Kidney (tissue), 14 donors: ENCODE measurements around the gene PRPF8. TPM values are rescaled to one million over a fixed set of nuclear protein-coding genes. Genes with fewer than 3 reads are reported as not detected.
A peak's percentile ranks its signal among the peaks of the same experiment; 100 is the strongest.

Experiments used
- DNase-seq, 5 donors: peaks; one replicate each; pipeline ENCODE4 v3.0.0-alpha.2; 2013 to 2020
- FAIRE-seq: peaks from 2 replicates; lab custom pipeline; 2012; peaks lifted over from hg19 to GRCh38; lab: Jason Lieb, UNC
- H3K27ac ChIP-seq, 2 donors: one replicate each; pipeline ENCODE4 v1.7.0; 2013; ENCODE audit warnings: low read depth in 2 of 2, low read length in 2 of 2, inconsistent platforms in 1 of 2
- H3K27me3 ChIP-seq: one replicate; pipeline ENCODE4 v1.7.1; 2013; ENCODE audit warnings: low read length, inconsistent platforms; ENCODE audit not compliant: control insufficient read depth, insufficient read depth
- H3K36me3 ChIP-seq, 3 donors: one replicate each; pipeline versions ENCODE4 v1.7.0 to v1.7.1; 2013; ENCODE audit warnings: low read length in 3 of 3, control low read depth in 1 of 3, inconsistent platforms in 1 of 3; ENCODE audit not compliant: insufficient read depth in 3 of 3, control insufficient read depth in 2 of 3
- H3K4me1 ChIP-seq, 3 donors: one replicate each; pipeline versions ENCODE4 v1.7.0 to v1.7.1; 2013; ENCODE audit warnings: low read length in 3 of 3, inconsistent platforms in 1 of 3, low read depth in 1 of 3; ENCODE audit not compliant: control insufficient read depth in 2 of 3, insufficient read depth in 2 of 3
- H3K4me3 ChIP-seq, 3 donors: one replicate each; pipeline versions ENCODE4 v1.7.0 to v1.8.1; 2013; ENCODE audit warnings: low read length in 3 of 3, control low read depth in 1 of 3, inconsistent platforms in 1 of 3
- H3K9ac ChIP-seq, 3 donors: one replicate each; pipeline versions ENCODE4 v1.7.0 to v1.7.1; 2013; ENCODE audit warnings: low read length in 3 of 3, control low read depth in 1 of 3, inconsistent platforms in 1 of 3
- H3K9me3 ChIP-seq, 3 donors: one replicate each; pipeline versions ENCODE4 v1.7.0 to v1.7.1; 2013; ENCODE audit warnings: low read length in 3 of 3, control low read depth in 1 of 3, inconsistent platforms in 1 of 3; ENCODE audit not compliant: control insufficient read depth in 2 of 3, insufficient read depth in 1 of 3
- CTCF ChIP-seq: IDR thresholded peaks from 3 replicates; pipeline ENCODE4 v1.5.1; 2012; ENCODE audit warnings: mild to moderate bottlenecking, moderate library complexity, borderline replicate concordance; ENCODE audit not compliant: insufficient read depth; ENCODE audit errors: extremely low read depth
- intact Hi-C: fragments of 100-400 bp; cut with DNase I; formaldehyde crosslinking; loops from one replicate; pipeline ENCODE4 v1.11.1; 2022
- polyA plus RNA-seq: library from polyadenylated mRNA; stranded (reverse); fragments of 350-450 nt; fragmentation: Illumina TruSeq; extraction: RNeasy Lipid Tissue Mini Kit (QIAGEN cat#74804); gene quantifications from one replicate; pipeline ENCODE4 v1.2.3, GENCODE V29; 2014; ENCODE audit warnings: low read depth, low replicate concordance; ENCODE audit not compliant: insufficient read depth
- total RNA-seq: library from RNA; stranded (reverse); fragmentation: NEBNext Ultra II Directional; extraction: Animal tissue kit (Norgen Biotek cat#: 25700); gene quantifications from one replicate; pipeline ENCODE4 v1.2.1, GENCODE V29; 2021
- donor health status: control.
- donor health status: control.
- donor health status: control.
- donor health status: control.
- donor health status: control.
- donor health status: DM: yes; HTN: yes; CAD: no.
- donor health status: Normal renal cell carcinoma (clear cell type).

PRPF8 gene
- total and polyA plus RNA-seq, 2 donors from 2014 or later: 181 to 236 TPM

GRCh38 chr17:1732241-1732832, 47.7 kb upstream of the PRPF8 start:
- intact Hi-C loops: no loop called here
- H3K9ac ChIP-seq: no peak overlapping the region
- TF ChIP-seq CTCF: no peak
- DNase-seq (no peak), FAIRE-seq (no peak)
- peaks cover 0 to 3% (median 3%) of the 10 kb centered on the region in 3 donors for H3K36me3 ChIP-seq
- H3K27ac ChIP-seq: no peak overlapping the region
- no peak overlapping the region for H3K4me3 ChIP-seq
- H3K9me3 ChIP-seq: no peaks in the 10 kb centered on the region
- H3K4me1 ChIP-seq: peaks cover 3 to 32% (median 6%) of the 10 kb centered on the region in 3 donors
- H3K27me3 ChIP-seq: no peaks in the 10 kb centered on the region

GRCh38 chr17:1731194-1731506, 46.5 kb upstream of the PRPF8 start:
- no peaks in the 10 kb centered on the region for H3K27me3 ChIP-seq
- intact Hi-C loops: no loop called here
- H3K4me1 ChIP-seq: peaks cover 0 to 24% (median 0%) of the 10 kb centered on the region in 3 donors
- DNase-seq: no peak
- no peak for TF ChIP-seq CTCF
- peak overlapping the region in 1 of 2 donors; percentile 17 for H3K27ac ChIP-seq
- H3K36me3 ChIP-seq: peaks cover 0 to 3% (median 3%) of the 10 kb centered on the region in 3 donors
- FAIRE-seq: no peak
- no peak overlapping the region for H3K9ac ChIP-seq
- no peaks in the 10 kb centered on the region for H3K9me3 ChIP-seq
- no peak overlapping the region for H3K4me3 ChIP-seq

- DNase-seq (peak in 4 of 5 donors; percentile 66 to 94 (median 82)), FAIRE-seq (no peak)
- Histone ChIP-seq H3K27me3 (no peaks in the 10 kb centered on the region), H3K9ac (no peak overlapping the region), H3K27ac (peak overlapping the region; percentile 80 to 84), H3K4me3 (no peak overlapping the region), H3K4me1 (peaks cover 0 to 22% (median 0%) of the 10 kb centered on the region in 3 donors), H3K9me3 (no peaks in the 10 kb centered on the region), H3K36me3 (peaks cover 0 to 3% (median 3%) of the 10 kb centered on the region in 3 donors)
- TF ChIP-seq CTCF: no peak
- intact Hi-C loops: no loop called here
Observed at GRCh38 chr17:1730326-1731193, 45.9 kb upstream of the PRPF8 start.
